Astrocyte (in vitro differentiated cells and primary cell): ENCODE measurements around the gene SCNN1B.

Experiments
- EZH2 ChIP-seq: IDR thresholded peaks from 2 replicates; pipeline ENCODE4 v1.6.1; 2012; ENCODE audit warnings: mild to moderate bottlenecking, low read length, inconsistent platforms; ENCODE audit not compliant: insufficient read depth
- TF ChIP-seq, protein P1 (sequence below): IDR thresholded peaks from 2 replicates; pipeline ENCODE4 v1.5.1; 2011; ENCODE audit warnings: low read depth, mild to moderate bottlenecking, inconsistent platforms, low read length, moderate library complexity; ENCODE audit not compliant: insufficient read depth

DNA sequence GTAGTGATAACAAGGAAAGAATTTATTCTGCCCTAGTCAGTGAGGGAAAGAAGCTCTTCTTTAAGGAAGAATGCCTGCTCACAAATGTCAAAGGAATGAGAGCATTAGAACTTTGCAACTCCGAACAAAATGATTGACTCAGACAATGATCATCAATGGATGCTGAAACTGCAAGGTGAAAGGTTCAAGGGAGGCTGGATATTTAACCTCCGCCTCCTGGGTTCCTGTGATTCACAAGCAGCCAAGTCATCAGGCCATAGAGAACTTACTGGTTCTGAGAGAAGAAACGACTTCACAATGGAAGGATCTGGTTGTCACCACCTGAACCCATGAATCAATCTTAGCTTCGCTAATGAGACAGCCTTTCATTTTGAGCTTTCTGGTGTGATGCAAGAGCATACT is 16.0 kb upstream of the SCNN1B start:
- TF ChIP-seq, protein P1, sequence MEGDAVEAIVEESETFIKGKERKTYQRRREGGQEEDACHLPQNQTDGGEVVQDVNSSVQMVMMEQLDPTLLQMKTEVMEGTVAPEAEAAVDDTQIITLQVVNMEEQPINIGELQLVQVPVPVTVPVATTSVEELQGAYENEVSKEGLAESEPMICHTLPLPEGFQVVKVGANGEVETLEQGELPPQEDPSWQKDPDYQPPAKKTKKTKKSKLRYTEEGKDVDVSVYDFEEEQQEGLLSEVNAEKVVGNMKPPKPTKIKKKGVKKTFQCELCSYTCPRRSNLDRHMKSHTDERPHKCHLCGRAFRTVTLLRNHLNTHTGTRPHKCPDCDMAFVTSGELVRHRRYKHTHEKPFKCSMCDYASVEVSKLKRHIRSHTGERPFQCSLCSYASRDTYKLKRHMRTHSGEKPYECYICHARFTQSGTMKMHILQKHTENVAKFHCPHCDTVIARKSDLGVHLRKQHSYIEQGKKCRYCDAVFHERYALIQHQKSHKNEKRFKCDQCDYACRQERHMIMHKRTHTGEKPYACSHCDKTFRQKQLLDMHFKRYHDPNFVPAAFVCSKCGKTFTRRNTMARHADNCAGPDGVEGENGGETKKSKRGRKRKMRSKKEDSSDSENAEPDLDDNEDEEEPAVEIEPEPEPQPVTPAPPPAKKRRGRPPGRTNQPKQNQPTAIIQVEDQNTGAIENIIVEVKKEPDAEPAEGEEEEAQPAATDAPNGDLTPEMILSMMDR: no peak
- TF ChIP-seq EZH2: no peak
